AG04450 (cell line): ENCODE data around the gene TSHR. TPM values are rescaled to one million over a fixed set of nuclear protein-coding genes. Genes with fewer than 3 reads are reported as not detected.

Experiments used
- CTCF ChIA-PET: fragments of 300-600, 350-600 bp; formaldehyde crosslinking; extraction: SDS; loops from one replicate; lab custom pipeline; 2022; ENCODE audit warnings: antibody characterized with exemption, inconsistent platforms; lab: Charles Lee
- POLR2A ChIA-PET: fragments of 350-600 bp; formaldehyde crosslinking; extraction: SDS; loops from one replicate; lab custom pipeline; 2021; ENCODE audit warnings: antibody characterized with exemption, inconsistent platforms; lab: Yijun Ruan, JAX
- DNase-seq: peaks from one replicate; pipeline ENCODE4 v3.0.0-alpha.2; 2011; ENCODE audit warnings: low read depth, low spot score
- H3K27ac ChIP-seq: one replicate; pipeline ENCODE4 v1.5.1; 2012; ENCODE audit warnings: low read depth, low read length, control low read depth
- H3K27me3 ChIP-seq: one replicate; pipeline ENCODE4 v1.6.0; 2012; ENCODE audit warnings: low read length; ENCODE audit not compliant: control insufficient read depth, insufficient read depth
- H3K4me3 ChIP-seq: 2 replicates; pipeline ENCODE4 v1.5.1; 2011; ENCODE audit warnings: mild to moderate bottlenecking, low read depth, low read length, control low read depth
- H3K9me3 ChIP-seq: 2 replicates; pipeline ENCODE4 v1.5.1; 2012; ENCODE audit warnings: low read length; ENCODE audit not compliant: control insufficient read depth, insufficient read depth
- CTCF ChIP-seq: IDR thresholded peaks from 2 replicates; pipeline ENCODE4 v1.5.1; 2011; ENCODE audit warnings: low read depth, low read length, control low read depth, inconsistent platforms
- polyA plus RNA-seq: library from polyadenylated mRNA; depleted of rRNA; stranded (reverse); fragments of >200 nt; gene quantifications from 2 replicates; pipeline ENCODE4 v1.2.3, GENCODE V29; 2011

The TSHR gene
- polyA plus RNA-seq, 1 experiment, result not detected

GRCh38 chr14:80959496-80959895, 4.1 kb downstream of the TSHR start:
- no peak for DNase-seq
- Histone ChIP-seq H3K4me3 (no peak overlapping the region), H3K9me3 (no peaks in the 10 kb centered on the region), H3K27ac (no peak overlapping the region), H3K27me3 (peaks cover 8% of the 10 kb centered on the region)
- ChIA-PET CTCF (interaction anchor here (1.0 to 11.2 kb wide), 3 partner anchors 28 to 211 kb away, joined by 3 to 122 read pairs (median 4); no protein-coding TSS in a partner anchor), POLR2A (no interaction called here)
- no peak for TF ChIP-seq CTCF

- ChIA-PET POLR2A (no interaction called here), CTCF (interaction anchor here (1.1 to 2.9 kb wide), 3 partner anchors 10 to 31 kb away, joined by 3 to 9 read pairs (median 6); partner anchors contain the start of gene TSHR)
- TF ChIP-seq CTCF, result no peak
- Histone ChIP-seq H3K9me3 (no peaks in the 10 kb centered on the region), H3K4me3 (no peak overlapping the region), H3K27me3 (peaks cover 4% of the 10 kb centered on the region), H3K27ac (no peak overlapping the region)
- no peak for DNase-seq
Observed at GRCh38 chr14:80965037-80965436, 9.6 kb downstream of the TSHR start.

- no peak for DNase-seq
- Histone ChIP-seq H3K27me3 (peaks cover 4% of the 10 kb centered on the region), H3K4me3 (no peak overlapping the region), H3K9me3 (no peaks in the 10 kb centered on the region), H3K27ac (no peak overlapping the region)
- ChIA-PET CTCF (interaction anchor here (0.6 to 6.8 kb wide), 5 partner anchors 13 to 491 kb away, joined by 3 to 60 read pairs (median 5); partner anchors contain the start of gene TSHR), POLR2A (no interaction called here)
- no peak for TF ChIP-seq CTCF
Observed at GRCh38 chr14:80973931-80974641, 18.7 kb downstream of the TSHR start.

GRCh38 chr14:80974679-80975078, 19.3 kb downstream of the TSHR start:
- ChIA-PET POLR2A (no interaction called here), CTCF (interaction anchor here (2.3 to 6.8 kb wide), 2 partner anchors 13 to 22 kb away, joined by 11 to 60 read pairs; no protein-coding TSS in a partner anchor)
- H3K9me3 ChIP-seq, result no peaks in the 10 kb centered on the region
- peaks cover 4% of the 10 kb centered on the region for H3K27me3 ChIP-seq
- no peak for TF ChIP-seq CTCF
- H3K4me3 ChIP-seq, result no peak overlapping the region
- DNase-seq, result no peak
- no peak overlapping the region for H3K27ac ChIP-seq

GRCh38 chr14:80977221-80977620, 21.8 kb downstream of the TSHR start:
- Histone ChIP-seq H3K27ac (no peak overlapping the region), H3K9me3 (no peaks in the 10 kb centered on the region), H3K27me3 (peaks cover 4% of the 10 kb centered on the region), H3K4me3 (no peak overlapping the region)
- TF ChIP-seq CTCF, result no peak
- POLR2A ChIA-PET, result no interaction called here
- DNase-seq, result no peak
- CTCF ChIA-PET, result interaction anchor here (0.8 to 2.5 kb wide), 3 partner anchors 10 to 193 kb away, joined by 3 to 19 read pairs (median 9); no protein-coding TSS in a partner anchor
